ENCODE data around the gene HMMR. TPM values are rescaled to one million over a fixed set of nuclear protein-coding genes. Genes with fewer than 3 reads are reported as not detected.

The HMMR gene
- total and polyA plus RNA-seq, 2 donors (not counting 1 experiment from before 2014, with no cell fraction given): 0.34 to 1.6 TPM

GRCh38 chr5:163467682-163468081 lies 7.2 kb downstream of the HMMR start:
- Histone ChIP-seq H3K4me2 (replicated peaks; ENCODE audit: low read depth, low read length, poor library complexity, severe bottlenecking) (no peak overlapping the region), H3K9me3 (ENCODE audit: control extremely low read depth in 1 of 3, control insufficient read depth in 2 of 3, insufficient read depth in 1 of 3, low read length in 2 of 3) (no peaks in the 10 kb centered on the region), H2AFZ (ENCODE audit: insufficient read depth, low read depth, low read length, poor library complexity, severe bottlenecking) (no peak overlapping the region), H3K27me3 (replicated peaks in 1 of 4; ENCODE audit: control extremely low read depth in 1 of 4, control insufficient read depth in 3 of 4, insufficient read depth in 4 of 4, low read length in 3 of 4) (no peaks in the 10 kb centered on the region), H3K9ac (ENCODE audit: low read length) (no peak overlapping the region), H3K79me2 (ENCODE audit: control insufficient read depth, insufficient read depth, low read length) (peaks cover 8% of the 10 kb centered on the region), H3K4me3 (ENCODE audit: control extremely low read depth in 1 of 5, extremely low read depth in 1 of 5, insufficient read depth in 1 of 5, low read depth in 2 of 5, low read length in 4 of 5) (no peak overlapping the region), H4K20me1 (ENCODE audit: control insufficient read depth, insufficient read depth, low read length, poor library complexity, severe bottlenecking) (no peaks in the 10 kb centered on the region), H3K4me1 (ENCODE audit: control insufficient read depth in 2 of 2, insufficient read depth in 2 of 2, low read length in 2 of 2) (no peaks in the 10 kb centered on the region), H3K36me3 (replicated peaks in 1 of 2; ENCODE audit: control extremely low read depth in 1 of 2, control insufficient read depth in 1 of 2, extremely low read depth in 1 of 2, insufficient read depth in 2 of 2, low read length in 1 of 2) (no peaks in the 10 kb centered on the region), H3K27ac (ENCODE audit: low read length in 2 of 2) (no peak overlapping the region)
- WGBS (ENCODE audit: insufficient coverage): no CpG with 5 or more reads among the region's 4 CpGs
- no peak overlapping the region for H3K27ac Mint-ChIP-seq
- intact Hi-C loops (cut with micrococcal nuclease): no loop called here
- H3K4me1 Mint-ChIP-seq: no peaks in the 10 kb centered on the region
- no peaks in the 10 kb centered on the region for H3K27me3 Mint-ChIP-seq
- DNase-seq: no peak
- TF ChIP-seq CTCF (IDR thresholded peaks at IDR 0.05) (no peak), EZH2 (IDR thresholded peaks at IDR 0.05; ENCODE audit: borderline replicate concordance, insufficient read depth, low read depth, low read length, poor library complexity, severe bottlenecking) (no peak)
- no peak overlapping the region for H3K4me3 Mint-ChIP-seq
- no peak for ATAC-seq (ENCODE audit: low read depth)
- POLR2A ChIA-PET: no interaction called here
- CTCF ChIA-PET: interaction anchor here (1.3 kb wide), 1 partner anchor 9 kb away, joined by 3 read pairs; no protein-coding TSS in a partner anchor
- H3K9me3 Mint-ChIP-seq (ENCODE audit: insufficient read depth): no peaks in the 10 kb centered on the region

DNA sequence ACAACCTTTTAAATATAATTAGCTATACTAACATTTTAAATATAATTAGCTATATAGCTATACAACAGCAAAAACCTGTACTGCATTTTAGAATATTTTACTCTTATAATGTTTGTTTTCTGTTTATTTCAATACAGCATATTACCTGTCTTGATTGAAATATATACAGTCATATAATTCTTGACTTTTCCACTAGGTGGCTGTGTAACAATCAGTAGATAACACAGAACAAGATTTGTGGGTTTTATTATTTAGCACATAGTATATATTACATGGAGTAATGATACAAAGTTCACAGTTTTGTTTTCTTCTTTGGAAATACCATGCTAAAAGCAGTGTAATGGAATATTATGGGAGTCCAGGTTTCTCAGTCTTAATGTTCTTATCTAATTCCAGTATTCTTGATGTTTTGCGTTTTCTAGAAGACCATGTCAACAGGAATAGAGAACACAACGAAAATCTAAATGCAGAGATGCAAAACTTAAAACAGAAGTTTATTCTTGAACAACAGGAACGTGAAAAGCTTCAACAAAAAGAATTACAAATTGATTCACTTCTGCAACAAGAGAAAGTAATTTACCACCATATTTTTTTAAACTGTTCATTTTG lies 13.3 kb downstream of the HMMR start:
- no peak overlapping the region for H3K4me3 ChIP-seq (ENCODE audit: control extremely low read depth in 1 of 5, extremely low read depth in 1 of 5, insufficient read depth in 1 of 5, low read depth in 2 of 5, low read length in 4 of 5)
- H4K20me1 ChIP-seq (ENCODE audit: control insufficient read depth, insufficient read depth, low read length, poor library complexity, severe bottlenecking): no peaks in the 10 kb centered on the region
- no CpG with 5 or more reads among the region's 3 CpGs for WGBS (ENCODE audit: insufficient coverage)
- intact Hi-C loops (cut with micrococcal nuclease): loop anchor here (1.0 to 10.0 kb wide), 2 partner anchors 30 to 1031 kb away; no protein-coding TSS in a partner anchor
- peak; percentile 69 for TF ChIP-seq CTCF (IDR thresholded peaks at IDR 0.05)
- TF ChIP-seq EZH2 (IDR thresholded peaks at IDR 0.05; ENCODE audit: borderline replicate concordance, insufficient read depth, low read depth, low read length, poor library complexity, severe bottlenecking): no peak
- Mint-ChIP-seq H3K27me3 (no peaks in the 10 kb centered on the region), H3K4me1 (no peaks in the 10 kb centered on the region), H3K9me3 (ENCODE audit: insufficient read depth) (peaks cover 3% of the 10 kb centered on the region), H3K27ac (no peak overlapping the region), H3K4me3 (no peak overlapping the region)
- H3K79me2 ChIP-seq (ENCODE audit: control insufficient read depth, insufficient read depth, low read length): no peaks in the 10 kb centered on the region
- ATAC-seq (ENCODE audit: low read depth) (peak; percentile 78), DNase-seq (peak; percentile 47)
- no peak overlapping the region for H2AFZ ChIP-seq (ENCODE audit: insufficient read depth, low read depth, low read length, poor library complexity, severe bottlenecking)
- no peaks in the 10 kb centered on the region for H3K9me3 ChIP-seq (ENCODE audit: control extremely low read depth in 1 of 3, control insufficient read depth in 2 of 3, insufficient read depth in 1 of 3, low read length in 2 of 3)
- no peaks in the 10 kb centered on the region for H3K27me3 ChIP-seq (replicated peaks in 1 of 4; ENCODE audit: control extremely low read depth in 1 of 4, control insufficient read depth in 3 of 4, insufficient read depth in 4 of 4, low read length in 3 of 4)
- H3K36me3 ChIP-seq (replicated peaks in 1 of 2; ENCODE audit: control extremely low read depth in 1 of 2, control insufficient read depth in 1 of 2, extremely low read depth in 1 of 2, insufficient read depth in 2 of 2, low read length in 1 of 2): no peaks in the 10 kb centered on the region
- CTCF ChIA-PET: interaction anchor here (0.6 to 5.9 kb wide), 12 partner anchors 9 to 95 kb away, joined by 3 to 50 read pairs (median 5); partner anchors contain the start of genes HMMR, MAT2B and NUDCD2
- POLR2A ChIA-PET: interaction anchor here (1.1 kb wide), 1 partner anchor 32 kb away, joined by 3 read pairs; the partner anchor contains the start of gene MAT2B
- no peak overlapping the region for H3K9ac ChIP-seq (ENCODE audit: low read length)
- no peak overlapping the region for H3K27ac ChIP-seq (ENCODE audit: low read length in 2 of 2)
- H3K4me1 ChIP-seq (ENCODE audit: control insufficient read depth in 2 of 2, insufficient read depth in 2 of 2, low read length in 2 of 2): no peaks in the 10 kb centered on the region
- no peak overlapping the region for H3K4me2 ChIP-seq (replicated peaks; ENCODE audit: low read depth, low read length, poor library complexity, severe bottlenecking)
